NCI-H774 (cell line): ENCODE data around the gene THAP5.
"Not testable (repeated sequence)": the region's sequence is repeated elsewhere in the genome, so short reads cannot be mapped to it uniquely, and the experiment has no call there.

Experiments used
- DNase-seq: peaks from one replicate; lab custom pipeline; 2025; lab: John Stamatoyannopoulos, UW

Gene THAP5

DNA sequence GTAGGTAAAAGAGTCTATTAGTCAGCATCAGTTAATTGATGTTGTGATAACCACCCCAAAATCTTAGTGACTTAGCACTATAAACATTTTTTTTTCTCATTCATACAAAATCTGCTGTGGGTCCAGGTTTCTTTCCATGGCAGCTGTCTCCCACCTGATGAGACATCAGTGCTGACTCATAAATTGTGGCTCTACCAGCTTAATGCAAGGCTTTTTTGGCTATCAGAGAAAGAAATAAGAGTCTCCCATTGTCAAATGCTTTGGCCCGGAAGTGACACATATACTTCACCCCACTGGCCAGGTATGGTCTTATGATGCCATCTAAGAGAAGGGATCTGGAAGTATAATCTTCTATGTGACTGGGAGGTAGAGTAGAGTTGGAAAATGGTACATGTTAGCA is 14.7 kb upstream of the THAP5 start:
- DNase-seq, result no peak

- DNase-seq, result no peak
Measured at GRCh38 chr7:108581655-108582491, 12.4 kb upstream of the THAP5 start.

DNA sequence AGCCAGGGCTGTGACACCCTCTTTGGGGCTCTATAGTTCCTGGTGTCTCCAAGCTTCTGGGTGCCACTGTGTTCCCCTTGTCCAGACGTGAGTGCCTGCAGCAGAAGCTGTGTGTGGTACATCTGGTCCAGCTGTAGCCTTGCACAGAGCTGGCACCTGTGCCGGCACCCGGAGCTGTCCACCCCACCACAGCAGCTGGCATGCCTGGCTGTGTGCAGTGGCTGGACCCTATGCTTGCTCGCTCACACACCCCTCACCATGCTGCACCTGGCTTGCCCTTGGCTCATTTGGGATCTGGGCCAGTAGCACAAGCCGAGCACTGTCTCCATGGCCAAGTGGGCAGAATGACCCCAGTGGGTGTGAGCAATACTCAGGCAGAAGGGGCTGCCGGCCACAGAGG is 10.8 kb upstream of the THAP5 start:
- DNase-seq, result no peak

DNA sequence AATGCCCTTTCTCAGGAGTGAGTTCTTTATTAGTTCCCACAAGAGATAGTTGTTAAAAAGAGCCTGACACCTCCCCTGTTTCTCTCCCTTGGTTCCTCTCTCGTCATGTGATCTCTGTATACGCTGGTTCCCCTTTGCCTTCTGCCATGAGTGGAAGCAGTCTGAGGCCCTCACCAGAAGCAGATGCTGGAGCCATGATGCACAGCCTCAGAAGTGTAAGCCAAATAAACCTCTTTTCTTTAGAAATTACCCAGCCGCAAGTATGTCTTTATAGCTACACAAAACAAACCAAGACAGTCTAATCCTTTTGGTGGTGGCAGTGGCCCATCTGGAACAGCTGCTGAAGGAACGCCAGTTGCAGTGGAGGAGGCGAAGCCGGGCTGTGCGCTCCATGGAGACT is 9.4 kb upstream of the THAP5 start:
- no peak for DNase-seq

- no peak for DNase-seq
Measured at GRCh38 chr7:108576116-108576515, 6.6 kb upstream of the THAP5 start.

DNA sequence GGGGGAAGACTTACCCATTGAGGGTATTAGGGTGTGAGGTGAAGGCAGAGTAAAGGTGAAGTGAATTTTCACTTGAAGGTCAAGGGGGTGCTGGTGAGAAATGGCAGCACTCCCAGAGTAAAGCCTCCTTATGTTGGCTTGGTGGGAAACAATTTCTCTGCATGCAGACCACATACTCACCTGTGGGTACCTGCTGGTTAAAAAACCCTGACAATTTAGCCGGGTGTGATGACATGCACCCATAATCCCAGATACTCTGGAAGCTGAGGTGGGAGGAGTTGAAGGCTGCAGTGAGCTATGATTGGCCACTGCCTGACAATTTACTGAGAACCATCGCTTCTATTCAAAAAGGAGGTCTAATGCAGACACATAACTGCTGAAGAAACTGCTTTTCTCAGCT is 5.7 kb upstream of the THAP5 start:
- no peak for DNase-seq

- no peak for DNase-seq
Measured at GRCh38 chr7:108572480-108572879, 3.0 kb upstream of the THAP5 start.

DNA sequence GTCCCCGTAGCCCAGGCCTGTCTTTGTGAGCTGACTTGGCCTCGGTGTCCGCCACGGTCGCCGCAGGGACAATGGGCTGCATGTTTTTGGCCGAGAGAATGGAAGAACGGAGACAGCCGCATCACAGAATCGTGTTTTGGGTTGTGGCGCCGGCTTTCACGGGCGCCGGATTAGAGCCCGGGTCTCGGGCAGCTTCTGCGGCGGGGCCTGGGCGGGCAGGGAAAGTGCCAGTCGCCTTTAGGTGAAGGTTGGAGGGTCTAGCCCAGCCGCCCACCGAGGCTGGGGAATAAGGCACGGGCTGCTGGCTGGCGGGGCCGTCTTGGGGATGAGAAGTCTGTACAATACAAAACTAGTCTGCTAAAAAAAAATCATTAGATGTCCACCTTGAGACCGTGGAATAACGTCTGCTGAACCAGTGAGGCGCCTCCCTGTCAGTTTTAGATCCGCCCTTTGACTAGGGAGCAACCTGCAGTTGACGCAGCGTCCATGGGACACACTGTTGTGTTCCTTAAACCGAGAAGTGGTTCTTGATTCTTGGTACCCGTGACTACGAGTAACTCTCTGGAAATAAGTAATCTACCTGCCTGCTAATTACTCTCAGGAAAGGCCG is 745 bp upstream of the THAP5 start:
- no peak for DNase-seq

GRCh38 chr7:108568801-108569380 is 615 bp downstream of the THAP5 start:
- DNase-seq, result no peak

- no peak for DNase-seq
Measured at GRCh38 chr7:108565987-108566386, 3.5 kb downstream of the THAP5 start.

GRCh38 chr7:108561047-108561619 is 8.4 kb downstream of the THAP5 start:
- no peak for DNase-seq

- no peak for DNase-seq
Measured at GRCh38 chr7:108559253-108559652, 10.3 kb downstream of the THAP5 start.

DNA sequence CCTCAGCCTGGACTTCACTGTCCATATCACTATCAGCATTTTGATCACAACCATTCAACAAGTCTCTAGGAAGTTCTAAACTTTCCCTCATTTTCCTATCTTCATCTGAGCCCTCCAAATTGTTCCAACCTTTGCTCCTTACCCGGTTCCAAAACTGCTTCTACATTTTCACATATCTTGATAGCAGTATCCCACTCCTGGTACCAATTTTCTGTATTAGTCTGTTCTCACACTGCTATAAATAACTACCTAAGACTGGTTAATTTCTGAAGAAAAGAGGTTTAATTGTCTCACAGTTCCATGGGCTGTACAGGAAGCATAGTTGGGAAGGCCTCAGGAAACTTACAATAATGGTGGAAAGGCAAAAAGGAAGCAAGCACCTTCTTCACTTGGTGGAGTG is 11.9 kb downstream of the THAP5 start:
- no peak for DNase-seq

DNA sequence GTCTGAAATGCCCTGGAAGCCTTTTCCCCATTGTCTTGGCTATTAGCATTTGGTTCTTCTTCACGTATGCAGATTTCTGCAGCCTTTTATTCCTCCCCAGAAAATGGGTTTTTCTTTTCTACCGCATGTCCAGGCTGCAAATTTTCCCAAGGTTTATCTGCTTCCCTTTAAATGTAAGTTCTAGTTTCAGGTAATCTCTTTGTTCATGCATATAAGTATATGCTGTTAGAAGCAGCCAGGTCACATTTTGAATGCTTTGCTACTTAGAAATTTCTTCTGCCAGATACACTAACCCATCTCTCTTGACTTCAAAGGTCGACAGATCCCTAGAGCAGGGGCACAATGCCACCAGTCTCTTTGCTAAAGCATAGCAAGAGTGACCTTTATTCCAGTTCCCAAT is 12.3 kb downstream of the THAP5 start:
- no peak for DNase-seq

- not testable (repeated sequence) for DNase-seq
Measured at GRCh38 chr7:108556665-108557064, 12.8 kb downstream of the THAP5 start.

GRCh38 chr7:108548141-108548896 is 21.2 kb downstream of the THAP5 start:
- not testable (repeated sequence) for DNase-seq

GRCh38 chr7:108541478-108541877 is 28.0 kb downstream of the THAP5 start:
- DNase-seq, result no peak

DNA sequence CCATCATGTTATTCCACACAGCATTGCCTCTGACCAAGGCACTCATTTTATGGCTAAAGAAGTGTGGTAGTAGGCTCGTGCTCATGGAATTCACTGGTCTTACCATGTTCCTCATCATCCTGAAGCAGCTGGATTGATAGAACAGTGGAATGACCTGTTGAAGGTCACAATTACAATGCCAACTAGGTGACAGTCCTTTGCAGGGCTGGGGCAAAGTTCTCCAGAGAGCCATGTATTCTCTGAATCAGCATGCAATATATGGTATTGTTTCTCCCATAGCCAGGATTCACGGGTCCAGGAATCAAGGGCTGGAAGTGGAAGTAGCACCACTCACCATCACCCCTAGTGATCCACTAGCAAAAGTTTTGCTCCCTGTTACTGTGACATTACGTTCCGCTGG is 30.8 kb downstream of the THAP5 start:
- not testable (repeated sequence) for DNase-seq

DNA sequence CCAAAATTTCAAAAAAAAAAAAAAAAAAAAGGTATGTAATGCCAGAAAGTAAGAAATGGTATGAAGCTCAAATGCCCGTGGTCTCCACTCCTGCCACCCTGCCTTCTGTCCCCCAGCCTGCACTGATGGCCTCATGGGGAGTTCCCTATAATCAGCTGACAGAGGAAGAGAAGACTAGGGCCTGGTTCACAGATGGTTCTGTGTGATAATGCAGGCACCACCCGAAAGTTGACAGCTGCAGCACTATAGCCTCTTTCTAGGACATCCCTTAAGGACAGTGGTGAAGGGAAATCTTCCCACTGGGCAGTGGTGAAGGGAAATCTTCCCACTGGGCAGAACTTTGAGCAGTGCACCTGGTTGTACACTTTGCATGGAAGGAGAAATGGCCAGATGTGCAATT is 31.3 kb downstream of the THAP5 start:
- DNase-seq, result not testable (repeated sequence)

DNA sequence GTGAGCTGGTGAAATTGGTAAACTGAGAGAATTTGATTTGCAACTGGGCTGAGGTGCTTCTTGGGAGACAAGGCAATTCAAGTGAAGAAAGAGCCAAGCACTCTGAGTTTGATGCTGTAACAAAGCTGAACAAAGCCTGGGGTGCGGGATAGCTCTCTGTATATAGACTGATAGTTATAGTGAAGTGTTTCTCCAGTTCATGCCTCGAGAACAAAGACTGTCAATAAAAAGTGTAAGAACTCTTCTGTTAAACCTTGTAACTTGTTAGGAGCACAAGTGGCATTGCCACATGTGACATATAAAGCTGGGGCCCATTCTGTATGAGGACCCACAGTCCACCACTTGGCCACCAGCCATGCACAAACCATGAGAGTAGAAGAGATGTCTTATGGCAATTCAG is 32.3 kb downstream of the THAP5 start:
- no peak for DNase-seq

- no peak for DNase-seq
Measured at GRCh38 chr7:108535744-108536143, 33.8 kb downstream of the THAP5 start.

DNA sequence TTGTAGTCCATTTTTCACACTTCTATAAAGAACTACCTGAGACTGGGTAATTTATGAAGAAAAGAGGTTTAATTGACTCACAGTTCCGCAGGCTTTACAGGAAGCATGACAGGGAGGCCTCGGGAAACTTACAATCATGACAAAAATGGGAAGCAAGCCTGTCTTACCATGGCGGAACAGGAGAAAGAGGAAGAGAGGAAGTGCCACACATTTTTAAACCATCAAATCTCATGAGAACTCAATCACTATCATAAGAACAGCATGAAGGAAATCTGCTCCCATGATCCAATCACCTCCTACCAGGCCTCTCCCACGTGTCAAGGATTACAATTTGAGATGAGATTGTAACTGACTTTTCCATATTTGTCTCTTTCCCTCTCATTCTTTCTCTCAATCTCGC is 34.2 kb downstream of the THAP5 start:
- DNase-seq, result no peak
